Colonic mucosa (tissue), 4 donors: ENCODE measurements around the gene CRADD. TPM values are rescaled to one million over a fixed set of nuclear protein-coding genes. Genes with fewer than 3 reads are reported as not detected.
"Not testable (repeated sequence)": the region's sequence is repeated elsewhere in the genome, so short reads cannot be mapped to it uniquely, and the experiment has no call there.

Experiments used
- DNase-seq: peaks from one replicate; pipeline ENCODE4 v3.0.0-alpha.2; 2020
- H3K27ac ChIP-seq: fragments of 200-600 bp; one replicate; pipeline ENCODE4 v1.8.0; 2021
- H3K27me3 ChIP-seq: fragments of 200-600 bp; one replicate; pipeline ENCODE4 v1.8.0; 2021
- H3K36me3 ChIP-seq: fragments of 200-600 bp; one replicate; pipeline ENCODE4 v1.8.0; 2021
- H3K4me1 ChIP-seq: fragments of 200-600 bp; one replicate; pipeline ENCODE4 v1.8.0; 2021; ENCODE audit warnings: mild to moderate bottlenecking
- H3K4me3 ChIP-seq: fragments of 200-600 bp; one replicate; pipeline ENCODE4 v1.8.0; 2021
- H3K9ac ChIP-seq, 2 donors: one replicate each; pipeline ENCODE4 v1.7.0; 2013; ENCODE audit warnings: control low read depth in 2 of 2, low read depth in 2 of 2, low read length in 2 of 2
- H3K9me3 ChIP-seq: fragments of 200-600 bp; one replicate; pipeline ENCODE4 v1.8.0; 2021
- CTCF ChIP-seq: fragments of 200-600 bp; IDR thresholded peaks from one replicate; pipeline ENCODE4 v1.8.0; 2022; ENCODE audit warnings: antibody characterized with exemption, mild to moderate bottlenecking
- intact Hi-C: fragments of 100-400 bp; cut with DNase I; formaldehyde crosslinking; loops from one replicate; pipeline ENCODE4 v1.14.1; 2022
- total RNA-seq, 2 donors: library from RNA; stranded (reverse); fragmentation: NEBNext Ultra II Directional in 1 of 2; extraction: Animal tissue kit (Norgen Biotek cat#: 25700) in 1 of 2; gene quantifications; one replicate each; pipeline ENCODE4 v1.2.1, GENCODE V29; 2021
- donor health status: healthy.
- donor health status: DM: no; HTN: no; CAD: no.
- donor health status: DM: no; HTN: no; CAD: no.

CRADD gene
- total RNA-seq, 2 donors from 2014 or later = 18.2 to 23.9 TPM

- no peak for DNase-seq
- Histone ChIP-seq H3K9ac (no peak overlapping the region), H3K9me3 (peaks cover 4% of the 10 kb centered on the region), H3K27me3 (no peaks in the 10 kb centered on the region), H3K27ac (no peak overlapping the region), H3K4me1 (no peaks in the 10 kb centered on the region), H3K36me3 (no peaks in the 10 kb centered on the region), H3K4me3 (no peak overlapping the region)
- intact Hi-C loops = no loop called here
- no peak for TF ChIP-seq CTCF
Measured at GRCh38 chr12:93868771-93869170, 191.6 kb downstream of the CRADD start.

DNA sequence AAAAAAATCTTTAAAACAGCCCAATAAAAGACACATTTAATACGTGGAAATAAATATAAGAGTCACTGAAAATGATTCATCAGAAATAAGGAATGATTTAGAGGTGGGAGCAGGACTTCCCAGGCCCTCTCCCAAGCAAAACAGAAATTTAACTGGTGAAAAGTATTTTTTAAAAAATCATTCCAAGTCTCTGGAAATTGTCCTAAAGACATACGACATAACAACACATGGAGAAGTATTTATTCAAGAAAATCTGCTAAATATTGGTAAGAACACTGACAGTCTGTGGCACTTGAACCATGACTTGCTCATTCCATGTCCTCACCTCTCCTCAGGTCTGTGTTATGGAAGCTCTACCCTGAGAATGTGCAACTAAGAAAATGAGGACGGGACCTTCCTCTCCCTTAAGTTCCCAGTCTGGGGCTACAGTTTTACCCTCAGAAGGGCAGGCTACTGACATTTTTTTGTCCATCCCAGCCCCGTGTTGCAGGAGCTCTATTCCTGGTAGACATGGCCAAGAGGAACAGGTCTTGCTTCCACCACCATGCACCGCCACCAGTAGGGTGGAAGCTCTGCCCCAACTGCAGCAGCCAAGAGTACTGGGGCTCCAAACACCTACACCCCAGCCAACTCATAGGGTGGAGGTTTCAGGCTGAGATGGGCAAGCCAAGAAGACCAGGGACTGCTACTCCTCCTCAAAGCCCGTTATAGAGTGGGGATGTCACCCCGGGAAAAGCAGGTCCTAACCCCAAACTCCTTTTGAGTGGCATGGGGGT, 193.0 kb downstream of the CRADD start:
- no peak overlapping the region for H3K4me3 ChIP-seq
- H3K27ac ChIP-seq = no peak overlapping the region
- TF ChIP-seq CTCF = no peak
- H3K36me3 ChIP-seq = no peaks in the 10 kb centered on the region
- intact Hi-C loops = no loop called here
- no peaks in the 10 kb centered on the region for H3K4me1 ChIP-seq
- peaks cover 4% of the 10 kb centered on the region for H3K9me3 ChIP-seq
- H3K27me3 ChIP-seq = no peaks in the 10 kb centered on the region
- DNase-seq = no peak
- H3K9ac ChIP-seq = no peak overlapping the region

DNA sequence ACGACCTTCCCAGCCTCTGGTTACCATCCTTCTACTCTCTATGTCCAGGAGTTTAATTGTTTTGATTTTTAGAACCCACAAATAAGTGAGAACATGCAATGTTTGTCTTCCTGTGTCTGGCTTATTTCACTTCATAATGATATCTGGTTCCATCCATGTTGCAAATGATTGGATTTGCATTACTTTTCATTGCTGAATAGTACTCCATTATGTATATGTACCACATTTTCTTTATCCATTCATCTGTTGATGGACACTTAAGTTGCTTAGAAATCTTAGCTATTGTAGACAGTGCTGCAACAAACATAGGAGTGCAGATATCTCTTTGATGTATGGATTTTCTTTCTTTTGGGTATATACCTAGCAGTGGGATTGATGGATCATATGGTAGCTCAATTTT, 194.4 kb downstream of the CRADD start:
- H3K4me3 ChIP-seq, H3K27ac ChIP-seq, intact Hi-C loops, H3K9me3 ChIP-seq, H3K4me1 ChIP-seq, DNase-seq, H3K27me3 ChIP-seq, H3K9ac ChIP-seq, H3K36me3 ChIP-seq: not testable (repeated sequence)

DNA sequence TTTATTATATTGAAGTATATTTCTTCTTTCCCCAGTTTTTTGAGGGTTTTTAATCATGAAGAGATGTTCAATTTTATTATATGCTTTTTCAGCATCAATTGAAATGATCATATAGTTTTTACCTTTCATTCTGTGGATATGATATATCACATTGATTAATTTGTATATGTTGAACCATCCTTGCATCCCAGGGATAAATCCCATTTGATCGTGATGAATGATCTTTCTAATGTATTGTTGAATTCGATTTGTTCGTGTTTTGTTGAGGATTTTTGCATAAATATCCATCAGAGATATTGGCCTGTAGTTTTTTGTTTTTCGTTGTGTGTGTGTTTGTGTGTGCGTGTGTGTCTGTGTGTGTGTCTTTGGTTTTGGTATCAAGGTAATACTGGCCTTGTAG, 196.4 kb downstream of the CRADD start:
- no peaks in the 10 kb centered on the region for H3K4me1 ChIP-seq
- H3K9me3 ChIP-seq = peaks cover 4% of the 10 kb centered on the region
- intact Hi-C loops = no loop called here
- DNase-seq = no peak
- no peak for TF ChIP-seq CTCF
- no peaks in the 10 kb centered on the region for H3K27me3 ChIP-seq
- H3K36me3 ChIP-seq = no peaks in the 10 kb centered on the region
- H3K4me3 ChIP-seq = no peak overlapping the region
- no peak overlapping the region for H3K9ac ChIP-seq
- no peak overlapping the region for H3K27ac ChIP-seq

- no peak for TF ChIP-seq CTCF
- Histone ChIP-seq H3K9ac (no peak overlapping the region), H3K9me3 (peaks cover 4% of the 10 kb centered on the region), H3K27ac (no peak overlapping the region), H3K4me3 (no peak overlapping the region), H3K36me3 (no peaks in the 10 kb centered on the region), H3K4me1 (no peaks in the 10 kb centered on the region), H3K27me3 (no peaks in the 10 kb centered on the region)
- intact Hi-C loops = no loop called here
- DNase-seq = no peak
Measured at GRCh38 chr12:93875157-93875556, 198.0 kb downstream of the CRADD start.

GRCh38 chr12:93876360-93876759, 199.2 kb downstream of the CRADD start:
- Histone ChIP-seq H3K27me3 (no peaks in the 10 kb centered on the region), H3K4me1 (no peaks in the 10 kb centered on the region), H3K4me3 (no peak overlapping the region), H3K36me3 (no peaks in the 10 kb centered on the region), H3K9me3 (peaks cover 4% of the 10 kb centered on the region), H3K27ac (no peak overlapping the region), H3K9ac (no peak overlapping the region)
- no peak for TF ChIP-seq CTCF
- intact Hi-C loops = no loop called here
- no peak for DNase-seq
